GM15510 (cell line): ENCODE data around the gene NQO2.
A peak's percentile ranks its signal among the peaks of the same experiment; 100 is the strongest.

Source experiments
- POLR2A ChIP-seq: IDR thresholded peaks from 3 replicates; pipeline ENCODE4 v1.6.1; 2011; ENCODE audit warnings: borderline replicate concordance; ENCODE audit not compliant: insufficient read length; ENCODE audit errors: extremely low read depth

Gene NQO2

GRCh38 chr6:3037638-3038365 is 38.1 kb downstream of the NQO2 start:
- TF ChIP-seq POLR2A = no peak

DNA sequence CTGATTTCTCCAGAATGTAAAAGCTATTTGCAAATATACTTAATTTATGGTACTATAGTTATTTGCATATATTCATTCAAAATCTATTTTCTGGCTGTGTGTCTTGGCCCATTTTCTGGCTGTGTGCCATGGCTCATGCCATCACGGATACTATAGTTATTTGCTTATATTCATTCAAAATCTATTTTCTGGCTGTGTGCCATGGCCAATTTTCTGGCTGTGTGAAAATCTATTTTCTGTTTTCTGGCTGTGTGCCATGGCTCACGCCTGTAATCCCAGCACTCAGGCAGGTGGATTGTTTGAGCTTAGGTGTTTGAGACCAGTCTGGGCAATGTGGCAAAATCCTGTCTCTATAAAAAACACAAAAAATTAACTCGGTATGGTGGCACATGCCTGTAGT is 39.7 kb downstream of the NQO2 start:
- no peak for TF ChIP-seq POLR2A

DNA sequence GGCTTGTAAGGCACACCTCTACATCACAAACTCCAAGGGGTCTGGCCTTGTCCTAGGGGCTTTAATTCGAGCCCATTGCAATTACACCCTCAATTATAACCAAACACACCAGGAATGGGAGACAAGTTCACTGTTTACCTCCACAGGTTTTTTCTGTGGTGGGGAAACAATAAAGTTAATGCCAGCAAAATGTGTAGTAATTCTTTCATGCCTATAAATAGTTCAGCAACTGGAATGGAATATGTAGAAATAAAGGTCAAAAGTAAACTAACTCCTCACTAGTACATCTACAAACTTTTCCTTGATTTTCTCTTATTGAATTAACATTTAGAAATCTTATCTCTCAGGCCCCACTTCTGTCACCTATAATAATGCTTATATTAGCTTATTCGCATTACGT is 41.5 kb downstream of the NQO2 start:
- no peak for TF ChIP-seq POLR2A

- TF ChIP-seq POLR2A = no peak
Observed at GRCh38 chr6:3041606-3042005, 41.9 kb downstream of the NQO2 start.

GRCh38 chr6:3045369-3045768 is 45.7 kb downstream of the NQO2 start:
- no peak for TF ChIP-seq POLR2A

DNA sequence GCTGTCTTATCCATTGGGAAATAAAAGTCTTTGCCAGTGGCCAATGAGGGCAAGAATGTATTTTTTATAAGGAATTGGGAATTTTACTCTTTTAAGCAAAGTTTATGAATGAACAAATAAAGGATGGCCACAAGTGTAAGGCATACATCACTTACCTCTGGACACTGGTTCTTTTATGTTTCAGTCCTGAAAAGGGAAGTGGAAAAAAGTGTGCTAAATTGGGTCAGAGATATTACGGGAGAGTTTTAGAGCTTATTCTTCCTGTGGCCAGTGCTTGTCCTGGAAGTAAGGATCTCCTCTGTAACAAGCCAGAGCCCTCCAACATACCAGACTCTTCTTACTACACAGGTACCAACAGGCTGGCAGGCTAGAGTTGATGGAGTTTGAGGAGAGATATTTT is 46.1 kb downstream of the NQO2 start:
- TF ChIP-seq POLR2A = no peak

DNA sequence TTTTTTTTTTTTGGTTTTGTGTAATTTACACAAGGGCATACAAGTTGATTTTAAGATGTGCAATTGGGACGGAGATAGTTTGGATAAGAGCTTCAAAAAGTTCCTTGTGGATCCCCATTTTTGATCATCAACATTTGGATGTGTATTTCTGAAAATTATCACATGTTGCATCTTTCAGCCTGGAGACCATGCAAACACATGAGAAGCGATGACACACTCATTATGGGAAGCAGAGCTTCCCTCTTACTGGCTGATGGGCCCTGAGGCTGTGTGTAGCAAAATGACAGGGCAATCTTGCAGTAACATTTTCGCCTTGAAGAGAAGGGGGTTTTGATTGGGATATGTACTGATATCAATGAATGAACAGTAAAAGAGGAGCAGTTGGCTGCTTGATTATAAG is 46.6 kb downstream of the NQO2 start:
- TF ChIP-seq POLR2A = no peak

GRCh38 chr6:3052481-3053230 is 53.0 kb downstream of the NQO2 start:
- no peak for TF ChIP-seq POLR2A

DNA sequence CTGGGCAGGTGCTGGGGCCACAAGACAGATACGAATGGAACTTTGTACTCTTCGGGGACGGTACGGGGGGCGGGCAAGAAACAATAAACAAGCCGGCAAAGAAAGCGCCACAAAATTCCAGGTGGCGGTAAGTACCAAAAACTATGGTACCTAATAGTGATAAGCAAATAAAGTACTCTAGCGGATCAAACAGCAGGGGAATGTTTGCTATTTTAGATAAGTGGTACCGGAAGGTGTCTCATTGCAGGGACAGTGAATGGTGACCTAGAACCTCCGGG is 53.5 kb downstream of the NQO2 start:
- TF ChIP-seq POLR2A = no peak

DNA sequence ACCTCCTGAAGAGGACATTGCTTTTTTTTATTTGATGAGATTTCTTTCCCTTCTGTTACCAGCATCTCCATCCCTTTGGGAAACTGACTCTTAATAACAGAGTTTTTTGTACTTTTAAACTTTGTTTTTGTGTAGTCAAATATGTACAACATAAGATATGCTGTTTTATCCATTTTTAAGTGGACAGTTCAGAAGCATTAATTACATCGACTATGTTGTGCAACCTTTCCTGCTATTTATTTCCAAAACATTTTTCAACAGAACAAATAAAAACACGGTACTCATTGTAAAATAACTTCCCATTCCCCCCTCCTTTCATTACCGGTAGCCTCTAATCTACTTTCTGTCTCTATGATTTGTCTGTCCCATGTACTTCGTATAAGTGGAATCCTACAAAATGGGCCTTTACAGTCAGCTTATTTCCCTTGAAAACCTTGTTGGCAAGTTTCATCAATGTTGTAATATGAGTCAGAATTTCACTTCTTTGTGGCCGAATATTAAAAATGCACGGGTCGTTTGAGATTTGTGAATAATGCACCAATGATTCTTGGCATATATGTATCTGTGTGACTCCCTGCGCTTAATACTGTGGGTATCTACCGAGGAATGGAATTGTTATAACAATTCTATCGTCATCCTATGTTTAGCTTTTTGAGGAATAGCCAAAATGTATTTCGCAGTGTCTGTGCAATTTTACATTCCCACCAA is 57.5 kb downstream of the NQO2 start:
- TF ChIP-seq POLR2A = no peak

GRCh38 chr6:3058957-3059356 is 59.3 kb downstream of the NQO2 start:
- no peak for TF ChIP-seq POLR2A

DNA sequence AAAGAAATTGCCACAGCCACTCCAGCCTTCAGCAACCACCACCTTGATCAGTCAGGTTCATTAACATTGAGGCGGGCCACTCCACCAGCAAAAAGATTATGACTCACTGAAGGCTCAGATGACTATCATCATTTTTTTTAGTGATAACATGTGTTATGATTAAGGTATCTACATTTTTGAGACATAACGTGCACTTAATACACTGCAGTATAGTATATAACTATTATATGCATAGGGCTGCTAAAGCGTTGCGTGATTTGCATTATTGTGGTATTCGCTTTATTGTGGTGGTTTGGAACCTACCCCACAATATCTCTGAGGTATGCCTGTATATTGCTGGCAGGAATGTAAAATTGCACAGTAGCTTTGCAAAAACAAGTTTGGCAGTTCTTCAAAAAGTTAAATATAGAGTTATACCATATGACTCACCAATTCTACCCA is 61.8 kb downstream of the NQO2 start:
- no peak for TF ChIP-seq POLR2A

DNA sequence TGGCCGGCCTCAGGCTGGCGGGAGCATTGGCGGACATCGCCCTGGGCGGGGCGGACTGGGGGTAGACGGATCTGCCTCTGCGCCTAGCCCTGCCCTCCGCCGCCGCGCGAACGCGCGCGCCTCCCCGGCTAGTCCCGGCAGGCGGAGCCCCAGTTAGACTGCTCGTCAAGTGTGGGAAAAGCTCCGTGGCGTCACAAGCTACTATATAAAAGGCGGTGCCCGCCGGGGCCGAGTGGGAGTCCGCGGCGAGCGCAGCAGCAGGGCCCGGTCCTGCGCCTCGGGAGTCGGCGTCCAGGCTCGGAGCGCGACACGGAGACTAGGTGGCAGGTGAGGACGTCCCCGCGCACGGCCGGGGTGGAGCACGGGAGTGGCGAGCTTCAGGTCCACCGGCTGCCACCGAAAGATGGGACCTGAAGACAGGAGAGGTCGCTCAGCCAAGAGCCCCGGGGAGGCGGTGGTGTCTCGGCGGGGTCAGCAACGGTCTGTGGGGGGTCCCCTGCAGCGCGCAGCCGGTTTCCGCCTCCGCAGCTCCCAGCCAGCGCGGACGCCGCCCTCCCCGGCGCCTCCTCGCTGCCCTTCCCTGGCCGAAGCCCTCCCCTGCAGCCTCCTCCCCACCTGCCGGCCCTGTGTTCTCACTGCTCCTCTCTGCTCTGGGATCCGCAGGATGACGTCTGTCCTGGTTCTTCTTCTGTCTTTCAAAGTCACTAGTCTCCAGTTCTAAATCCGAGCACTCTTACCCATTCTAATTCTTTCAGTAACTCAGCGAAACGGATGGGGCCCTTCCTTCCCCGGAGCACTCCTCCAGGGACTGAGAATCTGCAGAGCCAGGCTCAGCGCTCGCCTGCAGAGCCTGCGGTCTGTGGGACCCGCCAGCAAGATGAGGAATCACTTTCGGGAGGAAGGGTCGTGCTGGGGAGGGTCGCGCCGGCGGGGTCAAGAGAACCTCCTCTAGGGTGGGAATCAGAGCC is 64.3 kb downstream of the NQO2 start:
- peak; percentile 85 for TF ChIP-seq POLR2A

DNA sequence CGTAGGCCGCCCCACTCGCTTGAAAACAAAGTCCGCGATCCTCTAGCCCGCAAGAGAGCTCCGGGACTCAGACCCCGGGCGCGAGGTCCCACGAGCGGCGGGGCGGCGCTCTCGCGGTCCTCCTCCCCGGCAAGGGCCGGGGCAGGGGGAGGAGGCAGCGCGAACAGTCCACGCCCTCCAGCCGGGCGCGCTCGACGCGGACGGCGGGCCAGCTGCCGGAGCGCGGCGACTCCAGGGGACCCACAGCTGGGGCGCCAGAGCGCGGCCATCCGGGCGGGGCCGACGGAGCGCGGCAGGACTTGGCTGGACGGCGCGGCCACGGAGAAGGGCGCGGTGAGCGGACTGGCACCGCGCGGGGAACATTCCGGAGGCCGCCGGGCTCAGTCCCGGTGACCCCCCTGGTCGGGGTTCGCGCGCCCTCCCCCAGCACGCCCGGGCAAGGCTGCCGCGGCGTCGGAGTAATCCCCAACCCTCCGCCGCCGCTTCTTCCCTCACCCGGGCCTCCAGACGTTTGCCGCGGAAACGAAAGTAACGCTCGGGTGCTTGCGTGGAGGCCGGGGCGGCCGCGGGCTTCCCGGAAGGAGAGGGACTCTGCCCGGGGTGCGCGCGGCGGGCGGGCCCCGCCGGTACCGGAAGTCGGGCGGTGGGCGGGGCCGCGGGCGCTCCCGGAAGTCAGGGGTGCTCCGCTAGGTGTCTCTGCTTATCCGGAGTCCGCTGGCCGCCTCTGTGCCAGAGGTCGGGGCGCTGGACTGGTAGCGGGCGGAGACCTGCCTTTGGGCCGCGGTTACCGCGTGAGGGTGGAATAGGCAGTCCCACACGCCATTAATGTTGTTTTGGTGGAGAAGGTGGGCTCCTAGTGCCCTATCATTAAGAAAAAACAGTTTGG is 68.9 kb downstream of the NQO2 start, which contains the start of gene RIPK1:
Gene RIPK1, plus strand, starts transcription at position 166 of the 886 bp plus-strand sequence. CDS start 8,330 bp downstream, outside the sequence.
- peak; percentile 95 for TF ChIP-seq POLR2A
